Measurements from ENCODE around the gene LRRN2. TPM values are rescaled to one million over a fixed set of nuclear protein-coding genes. Genes with fewer than 3 reads are reported as not detected.

The LRRN2 gene
- total and polyA plus RNA-seq, 2 experiments from 2014 or later: 0.74 to 2.6 TPM

DNA sequence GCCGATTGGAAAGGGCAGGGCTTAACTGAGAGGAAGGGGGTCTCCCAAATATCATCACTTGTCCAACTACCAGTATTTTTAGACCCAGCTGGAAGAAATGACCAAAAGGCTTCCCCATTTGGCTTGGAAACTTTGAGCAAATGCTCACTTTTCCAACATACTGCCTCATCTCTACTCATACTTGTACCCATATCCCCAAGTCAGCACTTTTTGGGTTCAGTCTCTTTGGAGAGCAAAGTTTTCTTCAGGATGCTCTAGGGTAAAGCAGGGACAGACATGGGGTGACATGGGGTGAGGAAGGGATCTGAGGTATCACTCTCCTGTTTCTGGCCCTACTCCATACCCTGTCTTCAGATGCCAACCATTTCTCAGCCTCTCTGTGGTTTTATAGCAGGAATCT lies 27.2 kb downstream of the LRRN2 start:
- H3K4me3 ChIP-seq: no peak overlapping the region
- H3K79me2 ChIP-seq (replicated peaks; ENCODE audit: insufficient read depth): no peaks in the 10 kb centered on the region
- Mint-ChIP-seq H3K36me3 (ENCODE audit: low read depth) (no peaks in the 10 kb centered on the region), H3K27ac (no peak overlapping the region), H3K4me1 (peaks cover 7% of the 10 kb centered on the region), H3K9me3 (no peaks in the 10 kb centered on the region), H3K27me3 (ENCODE audit: insufficient read depth, low read depth, poor library complexity) (peaks cover 2% of the 10 kb centered on the region), H3K4me3 (no peak overlapping the region)
- 0 out of 2 replicates have a peak, but pooled peaks cover 2% of the 10 kb centered on the region for H3K27me3 ChIP-seq (ENCODE audit: insufficient read depth)
- no peaks in the 10 kb centered on the region for H3F3A ChIP-seq (replicated peaks; ENCODE audit: low read depth)
- no peaks in the 10 kb centered on the region for H4K20me1 ChIP-seq (replicated peaks; ENCODE audit: insufficient read depth)
- no peaks in the 10 kb centered on the region for H3K9me2 ChIP-seq (ENCODE audit: insufficient read depth)
- TF ChIP-seq JUNB (IDR thresholded peaks at IDR 0.05; ENCODE audit: unreplicated experiment) (no peak), NANOG (IDR thresholded peaks at IDR 0.05; ENCODE audit: borderline replicate concordance) (no peak), EZH2phosphoT487 (IDR thresholded peaks at IDR 0.05; ENCODE audit: unreplicated experiment) (no peak), POLR2AphosphoS5 (IDR thresholded peaks at IDR 0.05; ENCODE audit: low read depth) (no peak)
- TF ChIP-seq, protein P1, sequence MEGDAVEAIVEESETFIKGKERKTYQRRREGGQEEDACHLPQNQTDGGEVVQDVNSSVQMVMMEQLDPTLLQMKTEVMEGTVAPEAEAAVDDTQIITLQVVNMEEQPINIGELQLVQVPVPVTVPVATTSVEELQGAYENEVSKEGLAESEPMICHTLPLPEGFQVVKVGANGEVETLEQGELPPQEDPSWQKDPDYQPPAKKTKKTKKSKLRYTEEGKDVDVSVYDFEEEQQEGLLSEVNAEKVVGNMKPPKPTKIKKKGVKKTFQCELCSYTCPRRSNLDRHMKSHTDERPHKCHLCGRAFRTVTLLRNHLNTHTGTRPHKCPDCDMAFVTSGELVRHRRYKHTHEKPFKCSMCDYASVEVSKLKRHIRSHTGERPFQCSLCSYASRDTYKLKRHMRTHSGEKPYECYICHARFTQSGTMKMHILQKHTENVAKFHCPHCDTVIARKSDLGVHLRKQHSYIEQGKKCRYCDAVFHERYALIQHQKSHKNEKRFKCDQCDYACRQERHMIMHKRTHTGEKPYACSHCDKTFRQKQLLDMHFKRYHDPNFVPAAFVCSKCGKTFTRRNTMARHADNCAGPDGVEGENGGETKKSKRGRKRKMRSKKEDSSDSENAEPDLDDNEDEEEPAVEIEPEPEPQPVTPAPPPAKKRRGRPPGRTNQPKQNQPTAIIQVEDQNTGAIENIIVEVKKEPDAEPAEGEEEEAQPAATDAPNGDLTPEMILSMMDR (conservative IDR thresholded peaks at IDR 0.05; ENCODE audit: low read depth in 2 of 2): no peak
- TF ChIP-seq, protein P2, sequence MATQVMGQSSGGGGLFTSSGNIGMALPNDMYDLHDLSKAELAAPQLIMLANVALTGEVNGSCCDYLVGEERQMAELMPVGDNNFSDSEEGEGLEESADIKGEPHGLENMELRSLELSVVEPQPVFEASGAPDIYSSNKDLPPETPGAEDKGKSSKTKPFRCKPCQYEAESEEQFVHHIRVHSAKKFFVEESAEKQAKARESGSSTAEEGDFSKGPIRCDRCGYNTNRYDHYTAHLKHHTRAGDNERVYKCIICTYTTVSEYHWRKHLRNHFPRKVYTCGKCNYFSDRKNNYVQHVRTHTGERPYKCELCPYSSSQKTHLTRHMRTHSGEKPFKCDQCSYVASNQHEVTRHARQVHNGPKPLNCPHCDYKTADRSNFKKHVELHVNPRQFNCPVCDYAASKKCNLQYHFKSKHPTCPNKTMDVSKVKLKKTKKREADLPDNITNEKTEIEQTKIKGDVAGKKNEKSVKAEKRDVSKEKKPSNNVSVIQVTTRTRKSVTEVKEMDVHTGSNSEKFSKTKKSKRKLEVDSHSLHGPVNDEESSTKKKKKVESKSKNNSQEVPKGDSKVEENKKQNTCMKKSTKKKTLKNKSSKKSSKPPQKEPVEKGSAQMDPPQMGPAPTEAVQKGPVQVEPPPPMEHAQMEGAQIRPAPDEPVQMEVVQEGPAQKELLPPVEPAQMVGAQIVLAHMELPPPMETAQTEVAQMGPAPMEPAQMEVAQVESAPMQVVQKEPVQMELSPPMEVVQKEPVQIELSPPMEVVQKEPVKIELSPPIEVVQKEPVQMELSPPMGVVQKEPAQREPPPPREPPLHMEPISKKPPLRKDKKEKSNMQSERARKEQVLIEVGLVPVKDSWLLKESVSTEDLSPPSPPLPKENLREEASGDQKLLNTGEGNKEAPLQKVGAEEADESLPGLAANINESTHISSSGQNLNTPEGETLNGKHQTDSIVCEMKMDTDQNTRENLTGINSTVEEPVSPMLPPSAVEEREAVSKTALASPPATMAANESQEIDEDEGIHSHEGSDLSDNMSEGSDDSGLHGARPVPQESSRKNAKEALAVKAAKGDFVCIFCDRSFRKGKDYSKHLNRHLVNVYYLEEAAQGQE (IDR thresholded peaks at IDR 0.05; ENCODE audit: unreplicated experiment): no peak
- ATAC-seq (no peak), DNase-seq (ENCODE audit: low spot score) (no peak)
- no peak overlapping the region for H3K4me2 ChIP-seq
- H3K4me1 ChIP-seq (ENCODE audit: insufficient read depth): no peaks in the 10 kb centered on the region
- H3K27ac ChIP-seq (ENCODE audit: low read depth): no peak overlapping the region
- no peaks in the 10 kb centered on the region for H3K36me3 ChIP-seq (ENCODE audit: insufficient read depth)
- no peak overlapping the region for H2AFZ ChIP-seq

DNA sequence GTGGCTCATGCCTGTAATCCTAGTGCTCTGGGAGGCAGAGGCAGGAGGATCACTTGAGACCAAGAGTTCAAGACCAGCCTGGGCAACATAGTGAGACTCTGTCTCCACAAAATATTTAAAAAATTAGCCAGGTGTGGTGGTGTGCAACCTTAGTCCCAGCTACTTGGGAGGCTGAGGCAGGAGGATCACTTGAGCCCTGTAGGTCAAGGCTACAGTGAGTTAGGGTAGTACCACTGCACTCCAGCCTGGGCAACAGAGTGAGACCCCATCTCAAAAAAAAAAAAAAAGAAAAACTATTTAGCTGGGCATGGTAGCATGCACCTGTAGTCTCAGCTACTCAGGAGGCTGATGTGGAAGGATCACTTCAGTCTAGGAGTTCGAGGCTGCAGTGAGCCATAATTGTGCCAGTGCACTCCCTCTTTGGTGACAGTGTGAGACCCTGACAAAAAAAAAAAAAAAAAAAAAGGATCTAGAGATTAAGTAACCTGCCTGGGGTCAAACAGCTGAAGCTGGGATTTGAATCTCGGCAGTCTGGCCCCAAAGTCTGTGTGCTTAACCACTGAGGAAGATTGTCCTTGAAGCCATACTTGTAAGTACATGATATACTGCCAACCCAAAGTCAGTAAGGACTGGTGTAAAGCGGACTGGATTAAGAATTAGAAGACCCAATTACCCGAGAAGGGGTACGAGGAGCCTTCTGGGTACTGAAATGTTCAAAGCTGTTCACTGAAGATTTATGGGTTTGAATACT lies 31.8 kb downstream of the LRRN2 start:
- H2AFZ ChIP-seq: no peak overlapping the region
- no peaks in the 10 kb centered on the region for H4K20me1 ChIP-seq (replicated peaks; ENCODE audit: insufficient read depth)
- Mint-ChIP-seq H3K4me3 (no peak overlapping the region), H3K9me3 (no peaks in the 10 kb centered on the region), H3K36me3 (ENCODE audit: low read depth) (no peaks in the 10 kb centered on the region), H3K27me3 (ENCODE audit: insufficient read depth, low read depth, poor library complexity) (peaks cover 8% of the 10 kb centered on the region), H3K4me1 (peaks cover 30% of the 10 kb centered on the region), H3K27ac (no peak overlapping the region)
- no peak overlapping the region for H3K4me3 ChIP-seq
- H3K27ac ChIP-seq (ENCODE audit: low read depth): no peak overlapping the region
- H3K9me2 ChIP-seq (ENCODE audit: insufficient read depth): no peaks in the 10 kb centered on the region
- H3K36me3 ChIP-seq (ENCODE audit: insufficient read depth): no peaks in the 10 kb centered on the region
- no peaks in the 10 kb centered on the region for H3K79me2 ChIP-seq (replicated peaks; ENCODE audit: insufficient read depth)
- no peak for ATAC-seq
- peaks cover 17% of the 10 kb centered on the region for H3K4me1 ChIP-seq (ENCODE audit: insufficient read depth)
- peaks cover 12% of the 10 kb centered on the region for H3K27me3 ChIP-seq (ENCODE audit: insufficient read depth)
- no peak overlapping the region for H3K4me2 ChIP-seq
- peaks cover 6% of the 10 kb centered on the region; the same call in 1 of the 2 replicates for H3F3A ChIP-seq (replicated peaks; ENCODE audit: low read depth)
- DNase-seq (ENCODE audit: low spot score): no peak
- TF ChIP-seq STAT1 (IDR thresholded peaks at IDR 0.05; ENCODE audit: unreplicated experiment): no peak
- TF ChIP-seq, protein P2 (IDR thresholded peaks at IDR 0.05; ENCODE audit: unreplicated experiment): no peak
- TF ChIP-seq, protein P1 (conservative IDR thresholded peaks at IDR 0.05; ENCODE audit: low read depth in 2 of 2): no peak
- TF ChIP-seq CREB1 (CRISPR knock-in tag; IDR thresholded peaks at IDR 0.05; ENCODE audit: low read depth): no peak
- TF ChIP-seq EZH2phosphoT487 (IDR thresholded peaks at IDR 0.05; ENCODE audit: unreplicated experiment): no peak
- no peak for TF ChIP-seq ZNF331 (CRISPR knock-in tag; IDR thresholded peaks at IDR 0.05; ENCODE audit: low read depth)
- TF ChIP-seq EZH2 (IDR thresholded peaks at IDR 0.05; ENCODE audit: low read depth, unreplicated experiment): no peak
- TF ChIP-seq NANOG (IDR thresholded peaks at IDR 0.05; ENCODE audit: borderline replicate concordance): no peak

Data from GM23338 (cell line).